KOPT-K1 (cell line): ENCODE results near the gene NTM.

Source experiments
- H3K27ac ChIP-seq: fragments of 200-600 bp; sonication (generic); 2 replicates; pipeline ENCODE4 v1.5.1; 2016; ENCODE audit warnings: antibody characterized with exemption, mild to moderate bottlenecking, low read depth, low read length; ENCODE audit not compliant: poor library complexity, severe bottlenecking
- H3K36me3 ChIP-seq: fragments of 200-600 bp; sonication (generic); 2 replicates; pipeline ENCODE4 v1.5.1; 2017; ENCODE audit warnings: antibody characterized with exemption, mild to moderate bottlenecking, low read length, moderate library complexity; ENCODE audit not compliant: insufficient read depth
- H3K9me3 ChIP-seq: fragments of 200-600 bp; sonication (generic); 2 replicates; pipeline ENCODE4 v1.5.1; 2017; ENCODE audit warnings: antibody characterized with exemption, low read length, mild to moderate bottlenecking; ENCODE audit not compliant: insufficient read depth, poor library complexity, severe bottlenecking

NTM gene

GRCh38 chr11:131962818-131963217, 592.4 kb downstream of the NTM start:
- Histone ChIP-seq H3K36me3 (no peaks in the 10 kb centered on the region), H3K9me3 (no peaks in the 10 kb centered on the region), H3K27ac (no peak overlapping the region)

- no peaks in the 10 kb centered on the region for H3K9me3 ChIP-seq
- H3K36me3 ChIP-seq, result no peaks in the 10 kb centered on the region
- H3K27ac ChIP-seq, result no peak overlapping the region
Measured at GRCh38 chr11:131964698-131965483, 594.5 kb downstream of the NTM start.

GRCh38 chr11:131965504-131965903, 595.1 kb downstream of the NTM start:
- Histone ChIP-seq H3K9me3 (no peaks in the 10 kb centered on the region), H3K27ac (no peak overlapping the region)

DNA sequence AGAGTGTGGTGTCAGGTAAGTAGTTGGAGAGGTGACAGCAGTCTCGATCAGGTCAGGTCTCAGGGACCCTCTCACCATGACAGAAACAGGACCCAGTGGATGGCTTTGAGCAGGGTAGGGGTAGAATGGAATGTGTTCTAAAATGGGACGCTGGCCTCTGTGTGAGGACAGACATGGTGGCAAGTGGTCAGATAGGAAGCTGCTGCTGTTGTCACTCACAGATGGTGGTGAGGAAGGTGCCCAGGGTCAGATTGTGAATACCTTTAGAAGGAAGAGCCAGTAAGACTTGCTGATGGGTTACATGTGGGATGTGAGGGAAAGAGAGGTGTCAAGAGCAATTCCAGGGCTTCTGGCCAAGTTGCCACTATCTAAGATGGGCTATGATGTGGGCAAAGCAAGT, 596.3 kb downstream of the NTM start:
- no peak overlapping the region for H3K27ac ChIP-seq
- H3K36me3 ChIP-seq, result no peaks in the 10 kb centered on the region
- no peaks in the 10 kb centered on the region for H3K9me3 ChIP-seq

More at GRCh38 chr11:131965504-131965903, 595.1 kb downstream of the NTM start:
- no peaks in the 10 kb centered on the region for H3K36me3 ChIP-seq

DNA sequence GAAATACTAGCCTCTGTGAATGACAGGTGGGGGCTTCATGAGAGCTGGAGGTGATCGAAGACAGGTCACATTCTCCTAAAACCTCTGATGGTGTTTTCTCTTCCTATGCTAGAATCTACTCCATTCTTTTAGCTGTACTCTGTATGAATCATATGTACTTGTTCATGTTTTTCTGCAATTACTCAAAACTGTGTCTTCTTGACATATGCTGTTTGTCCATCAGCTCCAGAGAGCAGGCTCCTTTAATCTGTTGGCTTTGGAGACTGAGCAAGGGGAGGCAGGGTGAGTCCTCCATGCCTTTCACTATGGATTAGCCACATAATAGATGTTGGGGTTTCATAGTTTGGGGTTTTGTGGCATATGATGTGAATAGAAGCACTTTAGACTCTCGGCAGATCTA, 598.8 kb downstream of the NTM start:
- H3K36me3 ChIP-seq, result no peaks in the 10 kb centered on the region
- no peaks in the 10 kb centered on the region for H3K9me3 ChIP-seq
- H3K27ac ChIP-seq, result no peak overlapping the region

DNA sequence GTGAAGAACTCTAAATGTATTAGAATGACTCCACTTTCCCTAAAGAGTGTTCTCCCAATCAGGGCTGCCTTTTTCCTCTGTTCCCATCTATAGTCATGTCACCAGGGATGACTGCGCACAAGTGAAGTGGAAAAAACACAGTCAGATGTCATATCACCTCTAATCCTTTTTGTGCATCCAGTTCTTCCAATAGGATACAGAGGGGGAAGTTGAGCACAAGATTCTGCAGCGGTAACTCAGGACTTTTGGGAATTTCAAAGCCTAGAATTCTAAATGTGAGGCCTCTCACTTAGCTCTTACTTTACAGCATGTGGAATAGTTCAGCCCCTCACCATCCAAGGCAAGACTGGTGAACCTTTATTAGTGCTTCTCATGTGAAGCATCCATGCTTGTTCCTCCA, 602.6 kb downstream of the NTM start:
- H3K9me3 ChIP-seq, result no peaks in the 10 kb centered on the region
- H3K27ac ChIP-seq, result no peak overlapping the region
- no peaks in the 10 kb centered on the region for H3K36me3 ChIP-seq

DNA sequence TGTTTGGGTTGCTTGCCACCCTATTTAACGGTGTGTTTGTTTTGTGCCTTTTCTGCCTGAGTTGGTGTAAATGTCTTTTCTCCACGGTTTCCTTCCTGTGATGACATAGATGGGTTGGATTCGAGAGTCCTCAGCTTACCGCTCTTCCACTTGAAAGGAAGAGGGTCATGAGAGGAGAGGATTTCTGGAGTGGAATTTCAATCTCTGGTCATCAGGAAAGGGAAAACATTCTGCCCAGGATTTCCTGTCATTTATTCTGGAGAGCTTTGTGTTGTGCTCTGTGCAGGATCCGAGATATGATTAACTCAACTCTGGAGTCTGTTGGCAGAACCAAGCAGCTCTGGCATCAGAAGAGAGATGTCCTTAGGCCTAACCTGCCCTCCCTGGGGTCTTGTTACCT, 605.2 kb downstream of the NTM start:
- no peaks in the 10 kb centered on the region for H3K9me3 ChIP-seq
- H3K27ac ChIP-seq, result no peak overlapping the region
- no peaks in the 10 kb centered on the region for H3K36me3 ChIP-seq

- H3K27ac ChIP-seq, result no peak overlapping the region
- H3K36me3 ChIP-seq, result no peaks in the 10 kb centered on the region
Measured at GRCh38 chr11:131976021-131976420, 605.6 kb downstream of the NTM start.

DNA sequence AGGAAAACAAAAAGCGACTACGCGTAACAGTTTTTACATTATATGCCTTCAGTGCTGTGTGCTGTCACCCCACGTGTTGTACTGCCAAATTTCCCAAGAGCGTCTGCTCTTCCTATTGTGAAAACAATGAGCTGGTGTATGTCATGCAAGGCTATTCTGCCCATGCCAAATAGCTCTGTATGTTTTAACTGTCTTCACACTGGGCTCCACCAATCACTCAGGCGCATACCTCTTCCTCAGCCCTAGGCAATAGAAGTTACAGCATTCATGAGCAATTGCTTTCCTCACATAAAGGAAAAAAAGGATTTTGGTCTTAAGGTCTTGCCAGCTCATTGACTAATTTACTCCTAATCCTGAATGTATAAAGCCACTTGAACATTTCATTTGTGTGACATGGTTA, 606.8 kb downstream of the NTM start:
- no peak overlapping the region for H3K27ac ChIP-seq
- H3K36me3 ChIP-seq, result no peaks in the 10 kb centered on the region
- no peaks in the 10 kb centered on the region for H3K9me3 ChIP-seq

More at GRCh38 chr11:131976021-131976420, 605.6 kb downstream of the NTM start:
- no peaks in the 10 kb centered on the region for H3K9me3 ChIP-seq

DNA sequence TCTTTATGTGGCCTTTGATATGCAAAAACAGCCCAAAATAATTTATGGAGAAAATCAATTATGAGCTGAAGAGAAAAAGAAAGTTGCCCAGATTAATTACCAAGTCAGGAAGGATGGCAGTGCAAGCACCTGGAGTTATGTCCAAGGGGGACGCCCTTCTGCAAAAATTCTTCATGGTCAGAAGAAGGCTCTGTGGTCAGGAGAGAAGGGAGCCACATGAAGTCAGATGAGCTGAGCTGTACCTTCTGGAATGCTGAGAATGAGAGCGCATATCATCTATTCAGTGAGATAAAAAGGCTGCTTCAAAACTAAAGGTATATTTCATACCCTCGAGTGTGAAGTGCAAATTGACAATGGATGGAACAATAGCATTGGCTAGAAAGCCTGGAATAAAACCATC, 607.4 kb downstream of the NTM start:
- no peaks in the 10 kb centered on the region for H3K36me3 ChIP-seq
- H3K9me3 ChIP-seq, result no peaks in the 10 kb centered on the region
- no peak overlapping the region for H3K27ac ChIP-seq

DNA sequence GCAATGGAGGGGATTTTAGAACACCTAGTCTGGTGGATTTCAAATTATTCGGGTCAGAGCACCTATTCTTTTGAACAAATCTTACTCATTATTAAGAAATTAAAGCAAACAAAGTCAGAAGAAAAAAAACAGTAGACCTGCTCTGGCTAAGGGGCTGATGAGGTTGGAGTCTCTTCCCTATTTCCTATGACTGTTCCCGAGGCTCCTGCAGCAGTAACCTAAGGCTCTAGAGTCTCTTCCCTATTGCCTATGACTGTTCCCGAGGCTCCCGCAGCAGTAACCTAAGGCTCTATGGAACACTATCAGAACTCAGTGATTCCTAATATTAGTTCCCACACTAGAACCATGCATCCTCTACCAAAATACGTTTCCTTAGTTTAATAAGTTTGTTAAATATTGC, 607.9 kb downstream of the NTM start:
- H3K9me3 ChIP-seq, result no peaks in the 10 kb centered on the region
- H3K27ac ChIP-seq, result no peak overlapping the region
- H3K36me3 ChIP-seq, result no peaks in the 10 kb centered on the region

DNA sequence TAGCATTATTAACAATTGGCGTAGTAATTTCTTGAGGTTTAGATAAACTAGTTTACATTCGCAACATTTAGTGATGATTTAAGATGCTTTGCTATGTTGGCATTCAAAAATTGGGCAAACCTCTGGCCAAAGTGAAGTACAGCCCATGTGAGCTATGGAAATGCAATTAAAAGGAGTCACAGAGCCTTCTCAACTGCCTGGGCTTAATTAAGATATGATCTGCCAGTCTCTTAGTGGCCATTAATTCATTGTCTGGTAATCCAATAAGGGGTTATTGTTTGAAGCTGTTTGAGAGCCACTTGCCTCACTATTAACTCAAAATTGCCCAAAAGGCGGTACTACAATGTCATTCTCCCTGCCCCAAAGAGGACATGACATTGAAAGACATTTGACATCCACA, 608.9 kb downstream of the NTM start:
- Histone ChIP-seq H3K36me3 (no peaks in the 10 kb centered on the region), H3K9me3 (no peaks in the 10 kb centered on the region), H3K27ac (no peak overlapping the region)

DNA sequence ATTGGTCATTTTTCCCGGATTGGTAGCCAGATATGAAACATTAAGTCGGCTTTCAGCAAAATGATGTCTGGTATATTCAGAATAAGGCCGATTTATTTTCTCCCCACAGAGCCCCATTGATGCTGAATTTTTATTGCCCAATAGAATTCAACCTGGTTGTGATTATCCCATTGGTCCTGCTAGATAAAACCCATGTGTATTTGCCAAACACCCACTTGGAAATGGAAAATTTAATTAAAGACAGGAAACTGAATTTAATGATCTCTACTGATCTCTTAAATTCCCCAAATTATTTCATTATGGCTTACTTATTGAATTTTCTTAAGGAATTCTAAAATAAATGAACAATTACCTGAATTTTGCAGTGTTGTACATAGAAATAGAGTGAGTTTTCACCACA, 609.8 kb downstream of the NTM start:
- Histone ChIP-seq H3K9me3 (no peaks in the 10 kb centered on the region), H3K36me3 (no peaks in the 10 kb centered on the region), H3K27ac (no peak overlapping the region)

- H3K36me3 ChIP-seq, result no peaks in the 10 kb centered on the region
- no peak overlapping the region for H3K27ac ChIP-seq
- no peaks in the 10 kb centered on the region for H3K9me3 ChIP-seq
Measured at GRCh38 chr11:131980888-131981668, 610.7 kb downstream of the NTM start.

DNA sequence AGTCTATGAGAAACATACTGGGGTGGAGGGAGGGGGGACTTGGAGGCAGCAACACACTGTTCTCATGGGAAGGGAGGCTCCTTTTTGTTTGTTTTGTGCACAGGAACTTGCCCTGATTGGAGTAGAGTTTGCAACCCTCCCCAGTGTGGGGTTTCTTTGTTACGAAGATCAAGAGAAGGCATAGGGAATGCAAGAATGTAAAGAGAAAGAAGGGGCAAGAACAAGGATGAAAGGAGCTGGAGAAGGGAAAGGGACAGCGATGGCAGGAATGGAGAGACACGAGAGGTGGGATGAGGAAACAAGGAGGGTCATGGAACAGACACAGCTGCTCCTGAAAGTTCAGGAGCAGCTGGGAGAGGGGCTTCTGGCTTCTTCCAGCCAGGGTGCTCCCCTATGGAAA, 611.7 kb downstream of the NTM start:
- no peak overlapping the region for H3K27ac ChIP-seq
- no peaks in the 10 kb centered on the region for H3K36me3 ChIP-seq
- H3K9me3 ChIP-seq, result no peaks in the 10 kb centered on the region

DNA sequence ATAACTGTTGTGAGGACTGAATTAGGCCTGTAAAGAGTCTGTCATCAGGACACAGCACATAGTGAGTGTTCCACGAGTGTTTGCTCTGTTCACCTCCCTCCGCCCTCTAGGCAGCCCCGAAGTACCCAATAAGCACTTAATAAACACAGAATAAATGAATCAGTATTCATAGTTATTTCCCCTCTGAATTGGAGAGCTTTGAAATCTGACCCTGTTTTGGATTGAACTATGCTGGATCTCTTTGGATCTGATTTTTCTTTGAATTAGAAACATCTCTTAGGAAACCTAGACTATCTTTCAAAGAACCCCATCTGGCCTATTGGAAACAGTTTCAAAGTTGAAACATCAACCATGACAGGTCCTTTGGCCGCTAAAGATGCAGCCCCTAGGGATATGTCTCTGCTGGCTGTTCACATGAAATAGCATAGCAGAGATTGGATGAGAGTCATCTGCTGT, 615.5 kb downstream of the NTM start:
- Histone ChIP-seq H3K27ac (no peak overlapping the region), H3K9me3 (no peaks in the 10 kb centered on the region), H3K36me3 (no peaks in the 10 kb centered on the region)
